ENCODE results near the gene R3HDM2.

DNA sequence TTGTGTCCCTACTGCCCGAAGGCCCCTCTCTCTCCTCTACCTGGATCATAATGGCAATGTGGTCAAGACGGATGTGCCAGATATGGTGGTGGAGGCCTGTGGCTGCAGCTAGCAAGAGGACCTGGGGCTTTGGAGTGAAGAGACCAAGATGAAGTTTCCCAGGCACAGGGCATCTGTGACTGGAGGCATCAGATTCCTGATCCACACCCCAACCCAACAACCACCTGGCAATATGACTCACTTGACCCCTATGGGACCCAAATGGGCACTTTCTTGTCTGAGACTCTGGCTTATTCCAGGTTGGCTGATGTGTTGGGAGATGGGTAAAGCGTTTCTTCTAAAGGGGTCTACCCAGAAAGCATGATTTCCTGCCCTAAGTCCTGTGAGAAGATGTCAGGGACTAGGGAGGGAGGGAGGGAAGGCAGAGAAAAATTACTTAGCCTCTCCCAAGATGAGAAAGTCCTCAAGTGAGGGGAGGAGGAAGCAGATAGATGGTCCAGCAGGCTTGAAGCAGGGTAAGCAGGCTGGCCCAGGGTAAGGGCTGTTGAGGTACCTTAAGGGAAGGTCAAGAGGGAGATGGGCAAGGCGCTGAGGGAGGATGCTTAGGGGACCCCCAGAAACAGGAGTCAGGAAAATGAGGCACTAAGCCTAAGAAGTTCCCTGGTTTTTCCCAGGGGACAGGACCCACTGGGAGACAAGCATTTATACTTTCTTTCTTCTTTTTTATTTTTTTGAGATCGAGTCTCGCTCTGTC lies 26.1 kb upstream of the R3HDM2 start:
- TF ChIP-seq KDM1A (CRISPR knock-in tag; IDR thresholded peaks at IDR 0.05) = no peak
- no peak for TF ChIP-seq NFRKB (IDR thresholded peaks at IDR 0.05)
- TF ChIP-seq FOXC1 (CRISPR knock-in tag; IDR thresholded peaks at IDR 0.05; ENCODE audit: borderline replicate concordance) = no peak
- no peak for TF ChIP-seq HOXA7 (CRISPR knock-in tag; IDR thresholded peaks at IDR 0.05)
- TF ChIP-seq, protein P1, sequence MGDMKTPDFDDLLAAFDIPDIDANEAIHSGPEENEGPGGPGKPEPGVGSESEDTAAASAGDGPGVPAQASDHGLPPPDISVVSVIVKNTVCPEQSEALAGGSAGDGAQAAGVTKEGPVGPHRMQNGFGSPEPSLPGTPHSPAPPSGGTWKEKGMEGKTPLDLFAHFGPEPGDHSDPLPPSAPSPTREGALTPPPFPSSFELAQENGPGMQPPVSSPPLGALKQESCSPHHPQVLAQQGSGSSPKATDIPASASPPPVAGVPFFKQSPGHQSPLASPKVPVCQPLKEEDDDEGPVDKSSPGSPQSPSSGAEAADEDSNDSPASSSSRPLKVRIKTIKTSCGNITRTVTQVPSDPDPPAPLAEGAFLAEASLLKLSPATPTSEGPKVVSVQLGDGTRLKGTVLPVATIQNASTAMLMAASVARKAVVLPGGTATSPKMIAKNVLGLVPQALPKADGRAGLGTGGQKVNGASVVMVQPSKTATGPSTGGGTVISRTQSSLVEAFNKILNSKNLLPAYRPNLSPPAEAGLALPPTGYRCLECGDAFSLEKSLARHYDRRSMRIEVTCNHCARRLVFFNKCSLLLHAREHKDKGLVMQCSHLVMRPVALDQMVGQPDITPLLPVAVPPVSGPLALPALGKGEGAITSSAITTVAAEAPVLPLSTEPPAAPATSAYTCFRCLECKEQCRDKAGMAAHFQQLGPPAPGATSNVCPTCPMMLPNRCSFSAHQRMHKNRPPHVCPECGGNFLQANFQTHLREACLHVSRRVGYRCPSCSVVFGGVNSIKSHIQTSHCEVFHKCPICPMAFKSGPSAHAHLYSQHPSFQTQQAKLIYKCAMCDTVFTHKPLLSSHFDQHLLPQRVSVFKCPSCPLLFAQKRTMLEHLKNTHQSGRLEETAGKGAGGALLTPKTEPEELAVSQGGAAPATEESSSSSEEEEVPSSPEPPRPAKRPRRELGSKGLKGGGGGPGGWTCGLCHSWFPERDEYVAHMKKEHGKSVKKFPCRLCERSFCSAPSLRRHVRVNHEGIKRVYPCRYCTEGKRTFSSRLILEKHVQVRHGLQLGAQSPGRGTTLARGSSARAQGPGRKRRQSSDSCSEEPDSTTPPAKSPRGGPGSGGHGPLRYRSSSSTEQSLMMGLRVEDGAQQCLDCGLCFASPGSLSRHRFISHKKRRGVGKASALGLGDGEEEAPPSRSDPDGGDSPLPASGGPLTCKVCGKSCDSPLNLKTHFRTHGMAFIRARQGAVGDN (CRISPR knock-in tag; IDR thresholded peaks at IDR 0.05) = no peak
- TF ChIP-seq, protein P2, sequence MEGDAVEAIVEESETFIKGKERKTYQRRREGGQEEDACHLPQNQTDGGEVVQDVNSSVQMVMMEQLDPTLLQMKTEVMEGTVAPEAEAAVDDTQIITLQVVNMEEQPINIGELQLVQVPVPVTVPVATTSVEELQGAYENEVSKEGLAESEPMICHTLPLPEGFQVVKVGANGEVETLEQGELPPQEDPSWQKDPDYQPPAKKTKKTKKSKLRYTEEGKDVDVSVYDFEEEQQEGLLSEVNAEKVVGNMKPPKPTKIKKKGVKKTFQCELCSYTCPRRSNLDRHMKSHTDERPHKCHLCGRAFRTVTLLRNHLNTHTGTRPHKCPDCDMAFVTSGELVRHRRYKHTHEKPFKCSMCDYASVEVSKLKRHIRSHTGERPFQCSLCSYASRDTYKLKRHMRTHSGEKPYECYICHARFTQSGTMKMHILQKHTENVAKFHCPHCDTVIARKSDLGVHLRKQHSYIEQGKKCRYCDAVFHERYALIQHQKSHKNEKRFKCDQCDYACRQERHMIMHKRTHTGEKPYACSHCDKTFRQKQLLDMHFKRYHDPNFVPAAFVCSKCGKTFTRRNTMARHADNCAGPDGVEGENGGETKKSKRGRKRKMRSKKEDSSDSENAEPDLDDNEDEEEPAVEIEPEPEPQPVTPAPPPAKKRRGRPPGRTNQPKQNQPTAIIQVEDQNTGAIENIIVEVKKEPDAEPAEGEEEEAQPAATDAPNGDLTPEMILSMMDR (CRISPR knock-in tag; IDR thresholded peaks at IDR 0.05) = no peak
- TF ChIP-seq CREM (IDR thresholded peaks at IDR 0.05) = no peak
- TF ChIP-seq CREM (CRISPR knock-in tag; IDR thresholded peaks at IDR 0.05) = no peak
- TF ChIP-seq GATAD1 (CRISPR knock-in tag; IDR thresholded peaks at IDR 0.05) = no peak
- TF ChIP-seq EP300 (IDR thresholded peaks at IDR 0.05; ENCODE audit: low read depth in 2 of 2, low read length in 2 of 2) = no peak
- TF ChIP-seq EP300 (CRISPR knock-in tag; IDR thresholded peaks at IDR 0.05; ENCODE audit: borderline replicate concordance) = no peak
- no peak for TF ChIP-seq NFIC (IDR thresholded peaks at IDR 0.05; ENCODE audit: low read length)
